NB4 (cell line): ENCODE measurements around the gene MOSMO.

Source experiments
- DNase-seq: peaks from one replicate; pipeline ENCODE4 v3.0.0; 2010; ENCODE audit warnings: low read depth
- H3K4me3 ChIP-seq: one replicate; pipeline ENCODE4 v1.5.1; 2011; ENCODE audit warnings: mild to moderate bottlenecking, low read depth, low read length, moderate library complexity
- CTCF ChIP-seq: IDR thresholded peaks from one replicate; pipeline ENCODE4 v1.5.1; 2012; ENCODE audit warnings: low read depth, low read length
- MYC ChIP-seq: IDR thresholded peaks from 2 replicates; pipeline ENCODE4 v1.6.1; 2011; ENCODE audit warnings: low read depth, low read length
- POLR2A ChIP-seq: IDR thresholded peaks from 2 replicates; pipeline ENCODE4 v1.6.1; 2011; ENCODE audit warnings: mild to moderate bottlenecking; ENCODE audit not compliant: insufficient read length; ENCODE audit errors: extremely low read depth
- TF ChIP-seq, protein P1 (sequence below): IDR thresholded peaks from 2 replicates; pipeline ENCODE4 v1.6.1; 2011; ENCODE audit warnings: low read depth, low read length

The MOSMO gene

GRCh38 chr16:21973945-21974344, 34.0 kb upstream of the MOSMO start:
- no peak for TF ChIP-seq MYC
- TF ChIP-seq, protein P1, sequence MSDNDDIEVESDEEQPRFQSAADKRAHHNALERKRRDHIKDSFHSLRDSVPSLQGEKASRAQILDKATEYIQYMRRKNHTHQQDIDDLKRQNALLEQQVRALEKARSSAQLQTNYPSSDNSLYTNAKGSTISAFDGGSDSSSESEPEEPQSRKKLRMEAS, result no peak
- no peak for TF ChIP-seq POLR2A
- TF ChIP-seq CTCF, result no peak
- no peak for DNase-seq
- H3K4me3 ChIP-seq, result no peak overlapping the region

GRCh38 chr16:21980032-21980431, 27.9 kb upstream of the MOSMO start:
- TF ChIP-seq CTCF (no peak), MYC (no peak), POLR2A (no peak)
- TF ChIP-seq, protein P1, result no peak
- no peak for DNase-seq
- no peak overlapping the region for H3K4me3 ChIP-seq

DNA sequence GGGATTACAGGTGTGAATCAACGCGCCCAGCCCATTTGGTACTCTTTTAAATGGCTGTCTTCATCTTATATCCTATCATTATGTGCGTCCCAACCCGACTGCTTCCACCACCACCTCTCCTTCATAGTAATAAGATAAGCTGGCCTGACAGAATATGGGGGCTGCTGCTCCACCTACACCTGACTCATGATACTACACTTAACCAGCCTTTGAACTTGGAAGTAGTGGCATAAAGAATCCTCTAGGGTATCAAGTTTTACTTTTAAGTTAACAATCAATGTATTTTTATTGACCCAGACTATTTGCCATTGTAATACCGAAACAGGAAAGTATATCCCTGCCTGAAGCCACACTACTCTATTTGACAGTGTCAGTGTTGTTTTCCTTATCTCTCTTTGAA, 25.8 kb upstream of the MOSMO start:
- TF ChIP-seq MYC, result no peak
- TF ChIP-seq CTCF, result no peak
- TF ChIP-seq POLR2A, result no peak
- TF ChIP-seq, protein P1, result no peak
- no peak for DNase-seq
- H3K4me3 ChIP-seq, result no peak overlapping the region

DNA sequence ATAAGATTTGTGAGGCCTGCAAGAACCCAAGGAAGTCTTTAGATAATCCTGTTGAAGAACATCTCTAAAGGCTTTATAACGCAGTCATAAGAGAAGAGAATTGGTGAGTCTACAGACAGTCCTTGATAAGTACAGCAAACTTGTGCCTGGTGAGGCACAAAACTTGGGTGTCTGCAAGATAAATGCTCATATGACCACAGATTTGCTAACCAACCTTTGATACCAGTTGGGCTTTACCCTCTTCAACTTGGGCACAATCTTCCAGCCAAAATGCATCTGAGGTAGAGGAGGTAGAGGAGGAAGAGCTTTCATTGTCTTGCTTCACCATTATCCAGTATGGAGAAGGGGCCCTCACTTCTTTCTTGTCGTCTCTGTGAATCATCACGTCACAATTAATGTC, 23.8 kb upstream of the MOSMO start:
- DNase-seq, result no peak
- H3K4me3 ChIP-seq, result no peak overlapping the region
- TF ChIP-seq, protein P1, result no peak
- TF ChIP-seq POLR2A (no peak), MYC (no peak), CTCF (no peak)

DNA sequence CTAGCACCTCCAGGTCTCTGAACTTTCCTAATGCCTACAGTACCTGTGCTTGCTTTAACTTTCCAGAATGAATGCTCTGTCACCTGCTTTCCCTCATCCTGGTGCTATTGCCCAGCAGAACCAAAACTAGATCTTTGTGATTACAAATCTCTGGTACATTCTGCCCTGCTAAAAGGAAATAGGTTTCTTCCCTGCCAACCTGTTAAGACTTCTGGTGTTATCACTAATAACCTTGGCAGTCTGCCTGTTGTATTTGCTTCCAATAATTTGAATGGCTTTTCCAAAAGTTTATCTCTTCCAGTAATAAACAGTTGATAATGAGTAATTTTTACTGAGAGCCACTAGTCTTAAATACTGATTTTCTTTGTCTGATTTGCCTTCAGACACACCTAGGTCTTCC, 22.4 kb upstream of the MOSMO start:
- H3K4me3 ChIP-seq, result no peak overlapping the region
- no peak for TF ChIP-seq POLR2A
- no peak for TF ChIP-seq CTCF
- no peak for TF ChIP-seq MYC
- TF ChIP-seq, protein P1, result no peak
- no peak for DNase-seq

GRCh38 chr16:21986692-21987246, 21.1 kb upstream of the MOSMO start:
- TF ChIP-seq CTCF, result no peak
- TF ChIP-seq MYC, result no peak
- TF ChIP-seq, protein P1, result no peak
- TF ChIP-seq POLR2A, result no peak
- H3K4me3 ChIP-seq, result no peak overlapping the region
- no peak for DNase-seq
